PC-3 (cell line): ENCODE data around the gene BZW2.

ENCODE experiments used
- EZH2phosphoT487 ChIP-seq: fragments of 300-600 bp; sonication (generic); IDR thresholded peaks from 2 replicates; pipeline ENCODE4 v1.6.1; 2018; ENCODE audit warnings: mild to moderate bottlenecking, antibody characterized with exemption, low read length, borderline replicate concordance
- TF ChIP-seq, protein P1 (sequence below): fragments of 300-600 bp; sonication (generic); conservative IDR thresholded peaks from 2 replicates; pipeline ENCODE4 v1.5.1; 2017; ENCODE audit warnings: antibody characterized with exemption, low read depth, mild to moderate bottlenecking, low read length

DNA sequence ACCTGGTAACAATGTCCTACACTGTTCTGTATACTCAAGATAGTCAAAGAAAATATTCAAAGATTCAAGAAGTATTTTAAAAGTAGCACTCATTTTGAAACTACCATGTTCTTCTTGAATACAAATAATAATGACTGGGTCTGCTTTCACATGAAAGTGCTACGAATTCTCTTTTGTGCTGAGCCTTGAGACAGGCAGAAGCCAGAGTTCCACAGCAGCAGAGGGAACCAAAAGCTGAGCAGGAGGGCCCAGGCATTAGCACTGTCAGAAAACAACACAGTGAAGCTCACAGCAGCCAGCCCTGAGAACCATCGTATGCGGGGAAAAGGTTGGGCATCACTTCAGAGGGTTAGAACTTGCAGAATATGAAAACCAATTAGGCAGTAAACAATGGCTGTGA lies 39.3 kb upstream of the BZW2 start:
- TF ChIP-seq, protein P1, sequence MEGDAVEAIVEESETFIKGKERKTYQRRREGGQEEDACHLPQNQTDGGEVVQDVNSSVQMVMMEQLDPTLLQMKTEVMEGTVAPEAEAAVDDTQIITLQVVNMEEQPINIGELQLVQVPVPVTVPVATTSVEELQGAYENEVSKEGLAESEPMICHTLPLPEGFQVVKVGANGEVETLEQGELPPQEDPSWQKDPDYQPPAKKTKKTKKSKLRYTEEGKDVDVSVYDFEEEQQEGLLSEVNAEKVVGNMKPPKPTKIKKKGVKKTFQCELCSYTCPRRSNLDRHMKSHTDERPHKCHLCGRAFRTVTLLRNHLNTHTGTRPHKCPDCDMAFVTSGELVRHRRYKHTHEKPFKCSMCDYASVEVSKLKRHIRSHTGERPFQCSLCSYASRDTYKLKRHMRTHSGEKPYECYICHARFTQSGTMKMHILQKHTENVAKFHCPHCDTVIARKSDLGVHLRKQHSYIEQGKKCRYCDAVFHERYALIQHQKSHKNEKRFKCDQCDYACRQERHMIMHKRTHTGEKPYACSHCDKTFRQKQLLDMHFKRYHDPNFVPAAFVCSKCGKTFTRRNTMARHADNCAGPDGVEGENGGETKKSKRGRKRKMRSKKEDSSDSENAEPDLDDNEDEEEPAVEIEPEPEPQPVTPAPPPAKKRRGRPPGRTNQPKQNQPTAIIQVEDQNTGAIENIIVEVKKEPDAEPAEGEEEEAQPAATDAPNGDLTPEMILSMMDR = no peak
- no peak for TF ChIP-seq EZH2phosphoT487
